GM19468 (cell line): ENCODE measurements around the gene PEX6.
"Not testable (repeated sequence)": the region's sequence is repeated elsewhere in the genome, so short reads cannot be mapped to it uniquely, and the experiment has no call there.

Experiments used
- ATAC-seq: cut with Tn5 transposase; IDR thresholded peaks from one replicate; pipeline ENCODE4 v1.9.1; 2021; ENCODE audit warnings: mild to moderate bottlenecking, moderate library complexity, moderate number of reproducible peaks; ENCODE audit not compliant: unreplicated experiment; ENCODE audit errors: extremely low read depth

Gene PEX6

DNA sequence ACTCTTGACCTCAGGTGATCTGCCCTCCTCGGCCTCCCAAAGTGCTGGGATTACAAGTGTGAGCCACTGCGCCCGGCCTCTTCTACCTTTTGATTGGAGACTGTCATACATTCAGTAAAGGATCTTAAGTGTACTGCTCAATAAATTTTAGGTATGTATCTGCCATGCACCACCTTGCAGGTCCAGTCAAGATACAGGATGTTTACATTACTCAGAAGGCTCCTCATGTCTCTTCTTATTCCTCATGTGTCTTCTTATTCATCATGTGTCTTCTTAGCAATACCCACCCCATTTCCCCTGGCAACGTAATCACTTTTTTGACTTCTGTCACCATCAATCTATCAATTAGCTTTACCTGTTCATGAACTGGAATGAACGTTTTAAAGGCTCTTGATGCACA is 26.9 kb upstream of the PEX6 start:
- ATAC-seq = no peak

DNA sequence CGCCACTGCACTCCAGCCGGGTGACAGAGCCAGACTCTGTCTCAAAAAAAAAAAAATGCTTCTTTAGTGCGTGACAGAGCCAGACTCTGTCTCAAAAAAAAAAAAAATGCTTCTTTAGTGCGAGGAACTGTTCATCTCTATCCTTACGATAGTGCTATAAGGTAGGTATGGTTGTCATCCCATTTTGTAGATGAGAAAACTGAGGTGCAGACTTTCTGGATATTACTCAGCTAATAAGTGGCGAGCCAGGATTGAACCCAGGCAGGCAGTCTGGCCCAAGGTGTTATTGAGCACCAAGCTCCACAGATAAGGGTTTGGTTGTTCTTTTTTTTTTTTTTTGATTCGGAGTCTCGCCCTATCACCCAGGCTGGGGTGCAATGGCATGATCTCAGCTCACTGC is 22.9 kb upstream of the PEX6 start:
- ATAC-seq = no peak

DNA sequence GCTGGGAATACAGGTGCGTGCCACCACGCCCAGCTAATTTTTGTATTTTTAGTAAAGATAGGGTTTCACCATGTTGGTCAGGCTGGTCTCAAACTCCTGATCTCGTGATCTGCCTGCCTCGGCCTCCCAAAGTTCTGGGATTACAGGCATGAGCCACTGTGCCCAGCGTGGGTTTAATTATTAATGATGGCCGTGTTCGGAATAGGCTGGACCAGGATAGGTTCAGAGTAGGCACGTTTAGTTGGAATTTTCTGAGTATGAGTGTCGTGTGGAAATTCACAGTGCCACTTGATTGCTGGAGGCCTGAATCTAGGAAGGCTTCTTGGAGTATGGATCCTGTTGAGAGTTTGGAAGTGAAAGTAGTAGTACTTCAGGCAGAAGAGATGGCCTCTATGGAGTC is 19.2 kb upstream of the PEX6 start:
- ATAC-seq = not testable (repeated sequence)

DNA sequence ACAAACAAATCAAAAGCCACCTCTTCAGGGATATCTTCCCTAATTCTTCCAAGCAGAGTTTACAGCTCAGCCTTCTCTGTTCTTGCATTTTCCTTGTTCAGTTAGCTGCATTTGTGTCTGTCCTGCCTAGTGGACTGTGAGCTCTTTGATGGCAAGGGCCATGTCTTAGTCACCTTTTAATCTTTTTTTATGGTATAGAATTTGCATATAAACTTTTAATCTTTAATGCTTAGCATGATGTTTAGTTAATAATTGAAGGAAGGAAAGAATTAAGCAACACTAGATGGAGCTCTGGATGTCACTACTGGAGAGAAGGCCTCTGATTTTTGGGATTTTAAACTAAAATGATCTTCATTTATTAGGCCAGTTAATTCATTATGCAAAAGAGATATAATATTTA is 17.5 kb upstream of the PEX6 start:
- no peak for ATAC-seq

DNA sequence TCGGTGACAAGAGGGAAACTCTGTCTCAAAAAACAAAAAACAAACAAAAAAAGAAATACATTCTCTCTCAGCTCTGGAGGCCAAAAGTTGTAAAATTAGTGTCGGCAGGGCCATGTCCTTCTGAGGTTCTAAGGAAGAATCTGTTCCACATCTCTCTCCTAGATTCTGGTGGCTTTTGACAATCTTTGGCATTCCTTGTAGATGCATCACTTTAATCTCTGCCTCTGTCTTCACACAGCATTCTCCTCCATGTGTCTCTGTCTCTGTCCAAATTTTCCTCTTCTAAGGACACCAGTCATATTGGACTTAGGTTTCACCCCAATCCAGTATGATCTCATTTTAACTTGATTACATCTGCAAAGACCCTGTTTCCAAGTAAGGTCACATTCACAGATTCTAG is 14.5 kb upstream of the PEX6 start:
- no peak for ATAC-seq

DNA sequence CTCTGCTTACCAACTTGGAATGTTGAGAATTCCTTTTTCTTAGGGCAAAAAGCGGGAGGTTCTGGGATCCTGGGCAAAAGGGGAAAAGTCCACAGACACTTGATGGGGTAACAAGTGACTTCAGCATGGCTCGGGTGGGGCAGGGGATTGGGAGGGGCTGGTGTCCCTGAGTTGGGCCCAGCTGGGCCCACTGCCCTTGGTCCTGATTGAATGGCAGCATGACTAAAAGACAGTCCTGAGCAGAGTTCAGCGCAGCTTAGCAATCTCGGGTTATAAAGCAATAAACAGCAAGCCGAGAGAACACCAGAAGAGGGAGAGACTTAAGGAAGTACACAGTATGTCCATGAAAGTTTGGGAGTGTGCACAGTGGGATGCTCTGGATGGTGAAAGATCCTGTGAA is 10.9 kb upstream of the PEX6 start:
- no peak for ATAC-seq

DNA sequence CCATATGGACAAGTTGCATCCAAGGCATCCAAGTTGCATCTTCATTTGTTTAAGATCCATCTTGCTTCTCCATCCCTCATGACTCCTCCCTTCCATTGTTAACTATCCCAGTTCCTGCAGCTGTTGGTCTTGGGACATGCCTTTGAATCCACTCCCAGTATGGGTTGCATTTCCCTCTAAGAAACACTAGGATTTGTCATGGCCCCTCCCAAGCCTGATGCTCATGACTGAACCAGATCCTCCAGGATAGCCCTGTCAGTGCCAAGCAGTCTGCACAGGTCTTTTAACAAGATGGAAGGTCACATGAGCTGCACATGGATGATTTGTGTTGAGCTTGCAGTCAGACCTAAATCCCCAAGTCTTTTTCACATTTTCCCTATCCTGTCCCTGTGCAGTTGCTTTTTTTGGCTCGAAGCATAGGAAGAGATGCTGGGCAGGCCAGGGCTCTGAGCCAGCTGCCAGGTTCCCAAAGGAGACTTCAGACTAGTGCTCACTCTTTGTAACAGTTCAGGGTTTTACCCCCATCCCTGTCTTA is 9.6 kb upstream of the PEX6 start:
- ATAC-seq = no peak

DNA sequence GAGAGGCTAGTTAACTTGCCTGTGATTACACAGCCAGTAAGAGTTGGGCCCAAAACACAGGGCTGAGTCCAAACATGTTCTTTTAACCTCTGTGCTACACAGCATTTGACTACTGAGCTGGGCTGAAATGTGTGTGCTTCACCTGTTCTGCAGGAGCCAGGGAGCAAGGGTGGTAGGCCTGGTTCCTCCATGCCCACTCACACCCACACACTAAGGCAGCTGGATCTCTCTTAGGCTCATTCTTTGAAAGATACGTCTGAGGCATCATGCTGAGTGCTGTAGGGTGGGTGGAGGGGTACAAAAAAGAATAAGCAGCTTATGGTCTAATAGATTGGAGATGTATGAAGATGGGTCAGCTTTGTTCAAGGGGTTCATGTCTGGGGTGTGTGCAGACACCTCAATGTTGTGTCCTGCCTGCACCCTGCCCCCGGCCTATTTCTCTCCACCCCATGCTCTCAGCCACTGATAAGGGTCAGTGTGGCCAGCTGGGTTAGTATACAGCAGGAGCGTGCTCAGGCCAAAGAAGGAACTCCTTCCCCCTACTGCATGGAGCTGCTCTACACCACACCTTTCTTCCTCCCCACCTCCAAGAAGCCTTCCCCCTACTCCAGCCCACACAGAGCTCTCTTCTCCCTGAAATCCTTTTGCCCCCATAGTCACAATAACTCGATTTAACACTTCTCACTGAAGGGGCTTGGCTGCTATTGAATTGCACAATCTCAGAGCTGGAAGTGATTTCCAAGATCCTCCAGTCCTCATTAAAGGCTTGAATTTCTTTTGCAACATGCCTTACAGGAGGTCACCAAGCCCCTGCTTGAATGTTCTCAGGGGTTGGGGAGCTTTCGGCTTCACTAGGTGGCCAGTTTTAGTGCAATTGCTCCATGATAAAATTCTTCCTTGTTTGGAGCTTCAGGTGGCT is 8.8 kb upstream of the PEX6 start:
- ATAC-seq = no peak

DNA sequence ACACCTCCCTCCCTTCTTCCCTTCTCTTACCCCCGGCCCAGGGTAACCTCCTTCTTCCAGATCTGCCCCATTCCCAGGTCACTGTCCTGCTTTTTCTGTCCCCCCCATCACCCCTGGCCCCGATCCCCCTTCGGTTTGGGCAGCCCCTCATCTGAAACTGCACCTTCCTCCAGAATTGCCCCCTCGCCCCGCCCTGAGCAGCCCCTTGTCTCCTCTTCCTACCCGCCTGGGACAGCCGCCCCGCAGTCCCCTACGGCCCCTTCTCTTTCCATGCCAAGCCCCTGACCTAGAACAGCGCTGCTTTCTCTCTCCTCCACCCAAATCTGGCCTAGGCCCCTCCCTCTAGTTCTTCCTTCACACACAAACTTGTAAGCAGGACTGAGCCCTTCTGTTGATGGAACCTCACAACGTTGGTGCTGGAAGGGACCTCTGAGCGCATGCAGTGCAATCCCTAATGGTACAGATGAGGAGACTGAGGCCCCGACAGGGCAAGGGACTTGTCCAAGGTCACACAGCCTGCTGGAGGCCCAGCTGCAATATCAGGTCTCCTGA is 6.0 kb upstream of the PEX6 start:
- ATAC-seq = no peak

DNA sequence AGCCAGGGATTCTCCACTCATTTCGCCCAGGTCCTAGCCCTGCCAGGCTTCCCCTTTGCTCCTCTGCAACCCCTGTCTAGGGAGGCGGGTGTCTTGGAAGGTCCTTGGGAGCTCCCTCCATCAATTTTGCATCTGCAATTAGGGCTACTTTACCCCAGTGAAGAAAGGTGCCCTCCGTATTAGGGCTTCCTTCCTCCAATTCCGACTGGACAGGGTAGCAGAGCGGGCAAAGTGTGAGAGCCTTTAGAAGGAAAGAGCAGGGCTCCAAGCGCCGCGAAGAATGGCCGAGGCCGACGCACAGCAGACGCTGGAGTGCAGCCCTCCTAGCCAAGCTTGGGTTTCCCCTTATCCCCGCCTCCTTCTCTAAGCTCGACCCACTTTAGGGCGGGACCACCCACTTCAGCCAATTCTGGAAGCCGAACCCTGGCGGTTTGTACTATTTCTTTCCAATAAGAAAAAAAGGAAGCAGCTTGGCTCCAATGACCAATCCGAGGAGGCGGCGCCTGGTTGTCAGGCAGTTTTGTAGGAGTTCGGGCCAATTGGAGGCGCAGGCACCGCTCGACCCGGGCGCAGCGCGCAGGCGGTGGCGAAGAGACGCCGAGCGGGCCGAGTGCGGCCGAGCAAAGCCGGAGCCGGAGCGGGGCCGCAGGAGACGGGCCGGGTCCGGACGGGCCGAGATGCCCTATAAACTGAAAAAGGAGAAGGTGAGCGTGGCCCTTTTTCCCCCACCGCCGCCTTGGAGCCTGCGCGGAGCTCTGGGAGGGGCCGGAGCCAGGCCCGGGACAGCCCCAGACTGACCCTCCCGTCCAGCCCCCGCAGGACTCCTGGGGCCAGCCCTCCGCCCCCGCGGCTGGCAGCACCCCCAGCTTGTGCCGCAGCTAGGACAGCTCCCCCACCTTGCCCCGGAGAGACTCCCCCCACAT is 5.3 kb upstream of the PEX6 start, which contains the start of gene PPP2R5D:
PPP2R5D (plus strand) TSS at position 570 of the 923 bp plus-strand sequence; CDS start at position 678, 108 bp downstream.
- peak; percentile 82 for ATAC-seq

DNA sequence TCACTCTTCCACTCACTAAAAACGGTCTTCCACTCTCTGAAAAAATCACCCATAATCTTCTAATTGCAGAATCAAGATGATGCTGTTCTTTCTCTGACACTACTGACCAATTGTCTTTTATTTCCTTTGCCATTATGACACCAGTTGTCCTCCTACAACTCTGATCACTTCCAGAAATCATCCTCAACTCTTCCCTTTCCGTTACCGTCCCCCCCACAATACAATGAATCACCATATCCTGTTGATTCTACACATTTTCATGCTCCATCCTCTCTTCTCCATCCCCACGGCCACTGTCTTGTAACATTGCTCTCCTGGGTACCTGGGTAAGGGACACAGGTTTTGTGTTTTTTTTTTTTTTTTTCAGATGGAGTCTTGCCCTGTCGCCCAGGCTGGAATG is 2.9 kb upstream of the PEX6 start:
- no peak for ATAC-seq

DNA sequence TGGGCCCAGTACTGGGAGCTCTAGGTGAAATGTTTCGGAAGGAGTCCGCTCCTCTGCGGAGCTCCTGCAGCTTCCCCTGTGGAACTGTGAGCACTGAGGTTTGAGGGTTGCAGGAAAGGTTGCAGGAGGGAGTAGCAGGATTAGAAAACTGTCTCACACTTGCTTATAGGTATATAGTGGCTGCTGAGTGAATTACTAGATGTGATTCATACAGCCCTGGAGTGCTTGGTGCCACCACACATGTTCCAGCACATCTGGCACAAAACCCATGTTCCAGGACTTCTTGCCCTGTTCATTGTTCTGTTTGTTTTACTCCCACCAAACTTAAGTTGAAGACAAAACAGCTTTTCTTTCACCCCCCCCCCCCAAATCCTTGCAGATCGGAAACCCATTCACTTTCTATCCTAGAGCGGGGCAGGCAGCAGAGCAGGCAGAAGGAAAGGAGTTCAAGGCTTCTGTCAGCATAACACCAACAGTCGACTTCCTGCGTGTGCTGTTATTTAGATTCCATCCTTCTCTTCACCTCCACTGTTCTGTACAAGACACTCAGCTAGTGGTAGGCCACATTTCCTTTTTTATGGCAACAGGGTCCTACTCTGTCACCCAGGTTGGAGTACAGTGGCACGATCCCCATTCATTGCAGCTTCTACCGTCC is 669 bp upstream of the PEX6 start:
- ATAC-seq = no peak

DNA sequence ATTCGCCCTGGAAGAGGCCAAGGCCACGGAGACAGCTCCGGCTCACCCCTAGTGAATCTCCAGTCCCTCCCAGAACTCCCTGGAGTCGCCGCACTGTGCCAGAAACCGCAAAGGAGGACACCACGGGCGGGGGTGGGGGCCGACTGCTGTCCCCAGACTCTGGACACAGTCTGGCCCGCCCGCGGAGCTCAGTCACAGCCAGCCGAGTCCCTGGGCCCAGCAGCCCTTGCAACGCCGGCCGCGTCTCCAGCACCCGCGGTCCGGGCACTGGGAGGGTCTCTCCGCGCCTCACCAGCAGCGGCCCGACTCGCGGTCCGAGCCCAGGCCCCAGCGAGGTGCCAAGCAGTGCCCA is 518 bp downstream of the PEX6 start:
- no peak for ATAC-seq

DNA sequence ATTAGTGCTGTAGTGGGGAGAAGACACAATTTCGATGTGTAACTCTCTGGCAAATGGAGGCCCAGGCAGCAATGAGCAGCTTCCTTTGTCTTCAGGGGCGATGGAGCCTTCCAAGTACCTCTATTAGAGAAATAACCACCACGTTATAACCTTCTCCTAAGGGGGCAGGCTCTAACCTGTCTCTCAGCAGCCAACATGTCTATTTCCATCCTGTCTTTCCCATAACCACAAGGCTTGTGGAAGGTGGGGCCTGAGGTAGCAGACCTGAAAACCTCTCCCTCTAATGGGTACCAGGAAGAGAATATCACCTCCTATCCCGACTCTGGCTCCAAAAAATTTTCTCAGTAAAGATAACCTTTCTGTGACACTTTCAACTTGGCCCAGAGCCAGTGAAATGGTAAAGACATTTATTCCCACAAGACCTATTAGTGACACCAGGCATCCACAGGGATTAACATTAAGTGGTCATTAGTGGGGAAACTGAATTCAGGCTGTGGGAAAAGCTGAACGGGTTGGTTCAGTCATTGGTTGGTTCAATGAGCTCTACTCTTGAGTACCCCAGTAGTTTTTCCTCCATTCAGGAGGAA is 4.0 kb downstream of the PEX6 start:
- no peak for ATAC-seq

DNA sequence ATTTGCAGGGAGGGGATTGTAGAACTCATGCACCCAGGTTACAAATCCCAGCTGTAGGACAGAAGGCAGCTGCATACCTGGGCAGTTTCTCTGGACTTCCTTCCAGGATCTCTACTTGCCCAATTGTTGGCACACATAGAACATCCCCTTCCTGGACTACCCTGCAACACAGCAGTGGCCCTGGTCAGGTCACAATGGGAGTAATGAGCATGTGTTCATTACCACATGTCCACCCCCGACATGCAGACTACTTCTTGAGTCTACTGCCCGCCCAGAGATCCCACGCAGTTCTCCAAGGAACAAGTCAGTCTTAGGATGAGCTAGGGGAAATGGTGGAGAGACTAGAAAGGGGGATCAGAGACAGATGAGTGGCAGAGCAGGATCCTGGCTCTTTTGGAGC is 5.1 kb downstream of the PEX6 start:
- ATAC-seq = no peak

DNA sequence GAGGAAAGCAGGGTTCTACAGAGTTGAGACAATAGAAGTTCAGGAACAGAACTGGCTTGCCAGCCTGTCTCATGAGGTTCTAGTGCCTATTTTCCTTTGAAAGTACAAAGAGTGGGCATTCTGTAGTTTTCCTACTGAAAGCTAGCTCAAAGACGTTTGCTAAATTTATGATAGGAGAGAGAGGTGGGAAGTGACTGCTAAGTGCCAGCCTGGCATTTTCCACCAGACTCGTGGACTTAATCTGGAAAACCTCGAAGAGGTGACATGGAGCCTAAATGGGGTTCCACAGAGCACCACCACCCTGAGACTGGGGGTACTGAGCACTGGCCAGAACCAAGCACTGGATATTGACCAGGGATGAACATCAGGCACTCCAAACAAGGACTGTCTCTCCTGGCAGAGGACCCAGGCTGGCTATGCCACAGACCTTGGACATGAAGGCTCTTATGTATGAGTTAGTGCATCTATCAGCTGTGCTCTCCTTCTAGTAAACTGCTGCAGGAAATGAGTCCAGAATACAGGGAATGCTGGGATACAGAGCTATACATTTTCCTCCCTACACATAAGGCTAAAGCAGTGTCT is 7.1 kb downstream of the PEX6 start:
- ATAC-seq = no peak

DNA sequence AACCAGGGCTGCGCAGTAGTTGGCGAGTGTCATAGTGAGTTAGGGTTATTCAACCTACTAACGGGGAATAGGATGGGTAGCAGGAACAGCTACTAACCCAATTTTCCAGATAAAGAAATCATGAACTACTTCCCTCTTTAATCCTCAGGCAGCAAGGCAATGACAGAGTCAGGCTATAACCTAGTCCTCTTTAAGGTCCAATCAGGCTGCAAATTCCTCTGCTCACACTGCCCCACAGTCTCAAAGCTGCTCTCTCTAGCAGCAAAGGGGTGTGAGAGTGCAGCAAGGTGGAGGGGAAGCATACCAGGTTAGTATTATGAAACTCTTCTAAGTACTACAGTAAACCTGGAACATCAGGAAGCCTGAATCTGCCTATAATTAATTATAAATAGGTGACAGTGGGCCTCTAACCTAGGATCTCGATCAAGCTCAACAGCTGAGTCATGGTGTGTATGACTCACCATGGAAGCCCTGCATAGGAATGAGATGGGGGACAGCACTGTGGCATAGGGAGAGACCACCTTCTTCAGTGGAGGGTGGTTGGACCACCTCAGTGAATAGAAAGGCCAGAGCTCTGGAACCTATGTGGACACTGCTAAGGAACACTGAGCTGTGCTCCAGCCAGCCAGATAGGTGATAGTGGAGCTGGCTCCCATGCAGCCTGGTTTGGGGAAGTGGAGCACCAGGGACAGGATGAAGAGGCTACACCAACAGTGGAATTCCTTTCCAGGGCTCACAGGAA is 7.9 kb downstream of the PEX6 start:
- no peak for ATAC-seq

DNA sequence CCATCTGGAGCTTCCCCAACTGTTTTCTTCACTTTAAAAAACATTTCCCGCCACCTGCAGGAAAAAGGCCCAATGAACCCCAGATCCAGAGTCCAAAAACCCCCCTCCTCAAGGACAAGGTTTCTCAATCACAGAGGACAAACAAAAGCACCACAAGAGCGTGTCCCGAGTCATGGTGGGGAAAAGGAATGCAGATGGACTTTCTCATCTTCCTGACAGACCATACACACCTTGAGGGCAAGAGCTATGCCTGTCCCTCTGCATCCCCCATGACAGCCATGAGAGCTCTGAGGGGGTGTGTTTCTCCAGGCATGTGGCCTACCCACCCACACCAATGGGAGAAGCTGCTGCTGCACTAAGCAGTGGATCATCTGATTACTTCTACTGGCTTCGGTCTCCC is 9.0 kb downstream of the PEX6 start:
- ATAC-seq = no peak

DNA sequence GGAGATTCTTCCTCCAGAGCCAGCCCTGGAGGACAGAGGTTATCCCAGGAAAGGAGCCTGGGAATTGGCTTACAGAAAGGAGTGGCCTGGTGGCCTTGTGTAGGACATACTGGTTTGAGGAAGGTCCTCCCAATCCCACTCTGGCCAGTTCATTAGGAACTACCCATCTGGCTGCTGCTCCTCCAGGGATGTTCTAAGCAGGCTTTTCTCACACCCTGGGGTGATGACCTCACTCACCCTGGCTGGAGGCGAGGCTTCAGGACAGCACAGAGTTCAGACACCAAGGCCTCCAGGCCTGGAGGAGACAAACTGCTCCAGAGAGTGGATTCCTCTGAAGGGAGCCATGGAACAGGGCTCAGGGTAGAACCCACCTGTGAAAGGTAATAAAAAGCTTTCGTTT is 9.6 kb downstream of the PEX6 start:
- no peak for ATAC-seq
